Bronchial smooth muscle cell (primary cell): ENCODE results near the gene USP17L12. TPM values are rescaled to one million over a fixed set of nuclear protein-coding genes. Genes with fewer than 3 reads are reported as not detected.

ENCODE experiments used
- total RNA-seq: library from RNA; depleted of rRNA; stranded (reverse); fragments of >200 nt; gene quantifications from 2 replicates; pipeline ENCODE4 v1.2.1, GENCODE V29; 2014

USP17L12 gene
- not detected in 2 replicates for total RNA-seq

DNA sequence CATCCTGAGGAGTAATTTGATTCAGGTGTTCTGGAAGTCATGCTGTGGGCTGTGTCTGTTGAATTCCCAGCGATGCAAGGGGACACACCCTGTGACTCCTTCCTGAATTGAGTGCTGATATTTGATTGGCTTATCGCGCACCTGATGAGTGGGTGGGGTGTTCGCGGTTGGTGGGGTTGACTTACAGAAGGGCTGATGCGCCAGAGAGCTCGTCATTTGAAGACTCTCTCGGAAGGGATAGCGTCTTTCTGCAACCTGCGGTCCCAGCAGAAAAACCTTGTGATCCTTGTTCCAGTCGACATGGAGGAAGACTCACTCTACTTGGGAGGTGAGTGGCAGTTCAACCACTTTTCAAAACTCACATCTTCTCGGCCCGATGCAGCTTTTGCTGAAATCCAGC lies at the start of gene USP17L12:
Gene USP17L12, plus strand, starts transcription at position 301 of the 400 bp plus-strand sequence. Its CDS starts 0 bp downstream, at position 301.

DNA sequence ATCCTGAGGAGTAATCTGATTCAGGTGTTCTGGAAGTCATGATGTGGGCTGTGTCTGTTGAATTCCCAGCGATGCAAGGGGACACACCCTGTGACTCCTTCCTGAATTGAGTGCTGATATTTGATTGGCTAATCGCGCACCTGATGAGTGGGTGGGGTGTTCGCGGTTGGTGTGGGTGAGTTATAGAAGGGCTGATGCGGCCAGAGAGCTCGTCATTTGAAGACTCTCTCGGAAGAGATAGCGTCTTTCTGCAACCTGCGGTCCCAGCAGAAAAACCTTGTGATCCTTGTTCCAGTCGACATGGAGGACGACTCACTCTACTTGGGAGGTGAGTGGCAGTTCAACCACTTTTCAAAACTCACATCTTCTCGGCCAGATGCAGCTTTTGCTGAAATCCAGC lies 9.6 kb upstream of the USP17L12 start, which contains the start of gene USP17L10:
Gene USP17L10, plus strand, starts transcription at position 301 of the 400 bp plus-strand sequence. Its CDS starts 0 bp downstream, at position 301.

GRCh38 chr4:9215105-9215504 lies 4.8 kb upstream of the USP17L12 start, which contains the start of gene USP17L11:
Gene USP17L11, plus strand, starts transcription at chr4:9215405. Its CDS starts 0 bp downstream, at chr4:9215405.

GRCh38 chr4:9224596-9224995 lies 4.6 kb downstream of the USP17L12 start, which contains the start of gene USP17L13:
Gene USP17L13, plus strand, starts transcription at chr4:9224896. Its CDS starts 0 bp downstream, at chr4:9224896.

GRCh38 chr4:9234085-9234484 lies 14.1 kb downstream of the USP17L12 start, which contains the start of gene USP17L15:
Gene USP17L15, plus strand, starts transcription at chr4:9234385. Its CDS starts 0 bp downstream, at chr4:9234385.

DNA sequence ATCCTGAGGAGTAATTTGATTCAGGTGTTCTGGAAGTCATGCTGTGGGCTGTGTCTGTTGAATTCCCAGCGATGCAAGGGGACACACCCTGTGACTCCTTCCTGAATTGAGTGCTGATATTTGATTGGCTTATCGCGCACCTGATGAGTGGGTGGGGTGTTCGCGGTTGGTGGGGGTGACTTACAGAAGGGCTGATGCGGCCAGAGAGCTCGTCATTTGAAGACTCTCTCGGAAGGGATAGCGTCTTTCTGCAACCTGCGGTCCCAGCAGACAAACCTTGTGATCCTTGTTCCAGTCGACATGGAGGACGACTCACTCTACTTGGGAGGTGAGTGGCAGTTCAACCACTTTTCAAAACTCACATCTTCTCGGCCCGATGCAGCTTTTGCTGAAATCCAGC lies 23.6 kb downstream of the USP17L12 start, which contains the start of gene USP17L17:
Gene USP17L17, plus strand, starts transcription at position 301 of the 400 bp plus-strand sequence. Its CDS starts 0 bp downstream, at position 301.

DNA sequence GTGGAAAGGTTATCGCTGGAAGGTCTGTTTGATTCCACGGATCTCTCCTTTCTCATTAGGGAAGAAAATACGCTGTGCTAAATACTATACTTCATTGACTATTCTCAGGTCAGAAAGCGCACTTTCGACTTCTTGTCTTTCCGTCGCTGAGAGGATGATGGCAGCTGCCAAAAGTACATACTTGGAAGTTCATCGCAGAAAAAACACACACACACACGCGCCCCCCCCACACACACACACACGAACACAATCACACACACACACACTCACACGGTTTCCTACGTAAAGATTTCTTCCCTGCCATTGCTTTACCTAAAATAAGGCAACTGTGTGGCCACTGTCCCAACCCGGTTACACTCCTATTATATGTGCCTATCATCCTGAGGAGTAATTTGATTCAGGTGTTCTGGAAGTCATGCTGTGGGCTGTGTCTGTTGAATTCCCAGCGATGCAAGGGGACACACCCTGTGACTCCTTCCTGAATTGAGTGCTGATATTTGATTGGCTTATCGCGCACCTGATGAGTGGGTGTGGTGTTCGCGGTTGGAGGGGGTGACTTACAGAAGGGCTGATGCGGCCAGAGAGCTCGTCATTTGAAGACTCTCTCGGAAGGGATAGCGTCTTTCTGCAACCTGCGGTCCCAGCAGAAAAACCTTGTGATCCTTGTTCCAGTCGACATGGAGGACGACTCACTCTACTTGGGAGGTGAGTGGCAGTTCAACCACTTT lies 28.2 kb downstream of the USP17L12 start, which contains the start of gene USP17L18:
Gene USP17L18, plus strand, starts transcription at position 678 of the 728 bp plus-strand sequence. Its CDS starts 0 bp downstream, at position 678.

GRCh38 chr4:9253078-9253477 lies 33.1 kb downstream of the USP17L12 start, which contains the start of gene USP17L19:
Gene USP17L19, plus strand, starts transcription at chr4:9253378. Its CDS starts 0 bp downstream, at chr4:9253378.

DNA sequence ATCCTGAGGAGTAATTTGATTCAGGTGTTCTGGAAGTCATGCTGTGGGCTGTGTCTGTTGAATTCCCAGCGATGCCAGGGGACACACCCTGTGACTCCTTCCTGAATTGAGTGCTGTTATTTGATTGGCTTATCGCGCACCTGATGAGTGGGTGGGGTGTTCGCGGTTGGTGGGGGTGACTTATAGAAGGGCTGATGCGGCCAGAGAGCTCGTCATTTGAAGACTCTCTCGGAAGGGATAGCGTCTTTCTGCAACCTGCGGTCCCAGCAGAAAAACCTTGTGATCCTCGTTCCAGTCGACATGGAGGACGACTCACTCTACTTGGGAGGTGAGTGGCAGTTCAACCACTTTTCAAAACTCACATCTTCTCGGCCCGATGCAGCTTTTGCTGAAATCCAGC lies 37.9 kb downstream of the USP17L12 start, which contains the start of gene USP17L20:
Gene USP17L20, plus strand, starts transcription at position 301 of the 400 bp plus-strand sequence. Its CDS starts 0 bp downstream, at position 301.

DNA sequence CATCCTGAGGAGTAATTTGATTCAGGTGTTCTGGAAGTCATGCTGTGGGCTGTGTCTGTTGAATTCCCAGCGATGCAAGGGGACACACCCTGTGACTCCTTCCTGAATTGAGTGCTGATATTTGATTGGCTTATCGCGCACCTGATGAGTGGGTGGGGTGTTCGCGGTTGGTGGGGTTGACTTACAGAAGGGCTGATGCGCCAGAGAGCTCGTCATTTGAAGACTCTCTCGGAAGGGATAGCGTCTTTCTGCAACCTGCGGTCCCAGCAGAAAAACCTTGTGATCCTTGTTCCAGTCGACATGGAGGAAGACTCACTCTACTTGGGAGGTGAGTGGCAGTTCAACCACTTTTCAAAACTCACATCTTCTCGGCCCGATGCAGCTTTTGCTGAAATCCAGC lies 42.6 kb downstream of the USP17L12 start, which contains the start of gene USP17L21:
Gene USP17L21, plus strand, starts transcription at position 301 of the 400 bp plus-strand sequence. Its CDS starts 0 bp downstream, at position 301.

GRCh38 chr4:9267319-9267718 lies 47.4 kb downstream of the USP17L12 start, which contains the start of gene USP17L22:
Gene USP17L22, plus strand, starts transcription at chr4:9267619. Its CDS starts 0 bp downstream, at chr4:9267619.

Other genes starting within 250 kb of the USP17L12 start
- gene FAM90A26, start 49.7 kb upstream of the USP17L12 start, total RNA-seq = not detected in 2 replicates
- gene USP17L10, start 9.5 kb upstream of the USP17L12 start, total RNA-seq = not detected in 2 replicates
- not detected in 2 replicates for gene USP17L11, start 4.7 kb upstream of the USP17L12 start, total RNA-seq
- not detected in 2 replicates for gene USP17L13, start 4.7 kb downstream of the USP17L12 start, total RNA-seq
- gene USP17L15, start 14.2 kb downstream of the USP17L12 start, total RNA-seq = not detected in 2 replicates
- gene USP17L17, start 23.7 kb downstream of the USP17L12 start, total RNA-seq = not detected in 2 replicates
- not detected in 2 replicates for gene USP17L18, start 28.5 kb downstream of the USP17L12 start, total RNA-seq
- gene USP17L19, start 33.2 kb downstream of the USP17L12 start, total RNA-seq = not detected in 2 replicates
- not detected in 2 replicates for gene USP17L20, start 38.0 kb downstream of the USP17L12 start, total RNA-seq
- not detected in 2 replicates for gene USP17L21, start 42.7 kb downstream of the USP17L12 start, total RNA-seq
- not detected in 2 replicates for gene USP17L22, start 47.5 kb downstream of the USP17L12 start, total RNA-seq
- gene USP17L24, start 105.0 kb downstream of the USP17L12 start, total RNA-seq = not detected in 2 replicates
- not detected in 2 replicates for gene USP17L25, start 109.8 kb downstream of the USP17L12 start, total RNA-seq
- not detected in 2 replicates for gene USP17L26, start 114.5 kb downstream of the USP17L12 start, total RNA-seq
- not detected in 2 replicates for gene USP17L5, start 119.3 kb downstream of the USP17L12 start, total RNA-seq
- gene USP17L27, start 124.0 kb downstream of the USP17L12 start, total RNA-seq = not detected in 2 replicates
- gene USP17L28, start 128.7 kb downstream of the USP17L12 start, total RNA-seq = not detected in 2 replicates
- gene USP17L29, start 133.5 kb downstream of the USP17L12 start, total RNA-seq = not detected in 2 replicates
- not detected in 2 replicates for gene USP17L30, start 143.0 kb downstream of the USP17L12 start, total RNA-seq
- gene DEFB131A, start 224.3 kb downstream of the USP17L12 start, total RNA-seq = not detected in 2 replicates